K562 (cell line): Measurements from ENCODE around the gene SLC6A4. TPM values are rescaled to one million over a fixed set of nuclear protein-coding genes. Genes with fewer than 3 reads are reported as not detected.

Source experiments
- ESRRA ChIP-seq: fragments of 450-650 bp; IDR thresholded peaks from 2 replicates; pipeline ENCODE4 v1.6.1; 2014; ENCODE audit warnings: low read depth, mild to moderate bottlenecking, moderate library complexity, borderline replicate concordance
- HMGN3 ChIP-seq: IDR thresholded peaks from 2 replicates; pipeline ENCODE4 v1.6.1; 2011; ENCODE audit warnings: borderline replicate concordance, low read depth, mild to moderate bottlenecking, mixed read lengths, low read length; ENCODE audit not compliant: insufficient read length; ENCODE audit errors: extremely low read depth
- L3MBTL2 ChIP-seq: fragments of 450-650 bp; IDR thresholded peaks from 2 replicates; pipeline ENCODE4 v1.6.1; 2016; ENCODE audit warnings: mild to moderate bottlenecking, moderate library complexity
- MYBL2 ChIP-seq, 2 experiments: fragments of 450-650 bp in 1 of 2; sonication (generic) in 1 of 2; formaldehyde crosslinking in 1 of 2; IDR thresholded peaks; 2 replicates each; pipeline versions ENCODE4 v1.6.1 to v1.8.1; 2017 to 2022; ENCODE audit warnings: borderline replicate concordance in 1 of 2, inconsistent platforms in 1 of 2, low read depth in 1 of 2, mild to moderate bottlenecking in 1 of 2, missing genetic modification reagents in 1 of 2, moderate library complexity in 1 of 2
- NONO ChIP-seq, 2 experiments: fragments of 200-400 bp in 1 of 2; fragments of 450-650 bp in 1 of 2; formaldehyde crosslinking in 1 of 2; IDR thresholded peaks; 2 replicates each; pipeline ENCODE4 v1.6.1; 2017; ENCODE audit warnings: low read depth in 2 of 2, mild to moderate bottlenecking in 2 of 2, moderate library complexity in 2 of 2, low read length in 1 of 2
- RHOXF2B ChIP-seq: fragments of 250-450 bp; sonication (Bioruptor Pico); conservative IDR thresholded peaks from 2 replicates; pipeline ENCODE4 v1.5.1; 2021
- TCF7L2 ChIP-seq: fragments of 150-350 bp; IDR thresholded peaks from 2 replicates; pipeline ENCODE4 v1.6.1; 2016; ENCODE audit warnings: low read depth, mild to moderate bottlenecking, low read length, moderate library complexity
- ZBTB40 ChIP-seq, 2 experiments: fragments of 450-650 bp in 1 of 2; sonication (generic) in 1 of 2; formaldehyde crosslinking in 1 of 2; IDR thresholded peaks; 2 replicates each; pipeline versions ENCODE4 v1.7.1 to v1.9.0; 2016 to 2022; ENCODE audit warnings: inconsistent platforms in 1 of 2, mild to moderate bottlenecking in 1 of 2, missing genetic modification reagents in 1 of 2
- ZEB2 ChIP-seq: fragments of 450-650 bp; IDR thresholded peaks from 2 replicates; pipeline ENCODE4 v1.6.1; 2016
- ZHX1 ChIP-seq: fragments of 150-350 bp; conservative IDR thresholded peaks from 2 replicates; pipeline ENCODE4 v1.6.1; 2014; ENCODE audit warnings: low read length
- ZNF449 ChIP-seq: fragments of 250-450 bp; sonication (Bioruptor Pico); IDR thresholded peaks from 2 replicates; pipeline ENCODE4 v1.8.0; 2022; ENCODE audit warnings: moderate library complexity, mild to moderate bottlenecking, inconsistent platforms
- polyA plus RNA-seq, 8 experiments: library from polyadenylated mRNA; depleted of rRNA in 4 of 8; stranded (reverse) in 5 of 8; unstranded in 3 of 8; fragments of >200 nt; fragmentation: Nextera tagmentation in 2 of 8; fragmentation: Illumina TruSeq in 1 of 8; extraction: Ambion mirVana in 2 of 8; extraction: Trizol in 1 of 8; gene quantifications; 2 replicates each; pipeline versions ENCODE4 v1.2.1 to v1.2.3, GENCODE V29; 2011 to 2014; ENCODE audit warnings: inconsistent platforms in 1 of 8, missing spikeins in 1 of 8
- total RNA-seq, 7 experiments: library from RNA; depleted of rRNA in 6 of 7; stranded (reverse); fragments of >200 nt in 6 of 7; fragmentation: Illumina TruSeq in 2 of 7; extraction: Trizol in 2 of 7; gene quantifications; 2 replicates each; pipeline versions ENCODE4 v1.2.1 to v1.2.3, GENCODE V29; 2011 to 2021; ENCODE audit warnings: low replicate concordance in 1 of 7

Gene SLC6A4
- total and polyA plus RNA-seq, 9 of the 15 experiments (the other 6 are each of a cell fraction or from before 2014, with no cell fraction given), result 0.05 to 0.09 (median 0.07) TPM; not detected in 6

- TF ChIP-seq ZBTB40 (IDR thresholded peaks at IDR 0.05) (no peak), ZBTB40 (CRISPR knock-in tag; IDR thresholded peaks at IDR 0.05) (no peak), L3MBTL2 (0 out of 2 replicates have a peak, but pooled peaks have one; percentile 25), ZEB2 (no peak), ZHX1 (no peak), NONO (IDR thresholded peaks at IDR 0.05; ENCODE audit: low read depth in 2 of 2, low read length in 1 of 2) (no peak), RHOXF2B (CRISPR knock-in tag) (no peak), HMGN3 (peak; percentile 22), ZNF449 (CRISPR knock-in tag) (no peak), ESRRA (no peak), MYBL2 (IDR thresholded peaks at IDR 0.05; ENCODE audit: low read depth) (no peak), MYBL2 (CRISPR knock-in tag; IDR thresholded peaks at IDR 0.05; ENCODE audit: borderline replicate concordance) (no peak), TCF7L2 (no peak)
Observed at GRCh38 chr17:30235386-30236296, at the start of gene SLC6A4 (continued).
